NCI-H446 treated with DMSO at 0.1 percent for 48 hours (cell line): ENCODE measurements around the gene ASTL.

Experiments used
- DNase-seq: peaks from one replicate; lab custom pipeline; 2025; lab: John Stamatoyannopoulos, UW

The ASTL gene

GRCh38 chr2:96130483-96130882, 7.8 kb downstream of the ASTL start:
- DNase-seq = no peak

- no peak for DNase-seq
Measured at GRCh38 chr2:96129528-96130120, 8.7 kb downstream of the ASTL start.

GRCh38 chr2:96128456-96128855, 9.8 kb downstream of the ASTL start:
- DNase-seq = no peak

GRCh38 chr2:96124406-96125265, 13.7 kb downstream of the ASTL start:
- DNase-seq = no peak

GRCh38 chr2:96123936-96124335, 14.4 kb downstream of the ASTL start:
- DNase-seq = no peak

GRCh38 chr2:96123290-96123689, 15.0 kb downstream of the ASTL start:
- DNase-seq = no peak

GRCh38 chr2:96122391-96122790, 15.9 kb downstream of the ASTL start:
- DNase-seq = no peak

- no peak for DNase-seq
Measured at GRCh38 chr2:96121414-96121813, 16.9 kb downstream of the ASTL start.

- DNase-seq = no peak
Measured at GRCh38 chr2:96120991-96121390, 17.3 kb downstream of the ASTL start.

GRCh38 chr2:96120091-96120720, 18.1 kb downstream of the ASTL start:
- DNase-seq = no peak

- no peak for DNase-seq
Measured at GRCh38 chr2:96119389-96119751, 18.9 kb downstream of the ASTL start.

- DNase-seq = no peak
Measured at GRCh38 chr2:96118698-96119388, 19.5 kb downstream of the ASTL start.

- no peak for DNase-seq
Measured at GRCh38 chr2:96117701-96118588, 20.4 kb downstream of the ASTL start.

GRCh38 chr2:96116879-96117533, 21.3 kb downstream of the ASTL start:
- DNase-seq = no peak

GRCh38 chr2:96116424-96116878, 21.9 kb downstream of the ASTL start, which contains the start of gene ADRA2B:
Gene ADRA2B, minus strand, starts transcription at chr2:96116571. Its CDS starts 422 bp downstream, at chr2:96116149.
- DNase-seq = no peak

GRCh38 chr2:96115631-96116423, 22.5 kb downstream of the ASTL start:
- no peak for DNase-seq

- DNase-seq = no peak
Measured at GRCh38 chr2:96114903-96115581, 23.3 kb downstream of the ASTL start.

GRCh38 chr2:96114546-96114902, 23.8 kb downstream of the ASTL start:
- no peak for DNase-seq

- no peak for DNase-seq
Measured at GRCh38 chr2:96113951-96114350, 24.4 kb downstream of the ASTL start.

- DNase-seq = no peak
Measured at GRCh38 chr2:96113367-96113677, 25.0 kb downstream of the ASTL start.
